GM10847 (cell line): Measurements from ENCODE around the gene SELENOK.

ENCODE experiments used
- POLR2A ChIP-seq: IDR thresholded peaks from 2 replicates; pipeline ENCODE4 v1.6.1; 2011; ENCODE audit not compliant: insufficient read length; ENCODE audit errors: extremely low read depth

Gene SELENOK

GRCh38 chr3:53890726-53891475, 758 bp downstream of the SELENOK start:
- no peak for TF ChIP-seq POLR2A

- no peak for TF ChIP-seq POLR2A
Measured at GRCh38 chr3:53888232-53888631, 3.4 kb downstream of the SELENOK start.

GRCh38 chr3:53887446-53887845, 4.2 kb downstream of the SELENOK start:
- TF ChIP-seq POLR2A, result no peak

- TF ChIP-seq POLR2A, result no peak
Measured at GRCh38 chr3:53885239-53885638, 6.4 kb downstream of the SELENOK start.

GRCh38 chr3:53884623-53885022, 7.0 kb downstream of the SELENOK start:
- no peak for TF ChIP-seq POLR2A

GRCh38 chr3:53883008-53883407, 8.7 kb downstream of the SELENOK start:
- TF ChIP-seq POLR2A, result no peak

GRCh38 chr3:53881691-53882593, 9.7 kb downstream of the SELENOK start, which contains the start of gene ACTR8:
Gene ACTR8, minus strand, starts transcription at chr3:53882152. Its CDS starts 51 bp downstream, at chr3:53882101.
- peak; percentile 88 for TF ChIP-seq POLR2A

GRCh38 chr3:53880396-53881345, 11.0 kb downstream of the SELENOK start:
- TF ChIP-seq POLR2A, result no peak

- TF ChIP-seq POLR2A, result no peak
Measured at GRCh38 chr3:53865732-53866499, 25.7 kb downstream of the SELENOK start.

GRCh38 chr3:53863145-53863544, 28.5 kb downstream of the SELENOK start:
- no peak for TF ChIP-seq POLR2A

GRCh38 chr3:53862241-53862640, 29.4 kb downstream of the SELENOK start:
- TF ChIP-seq POLR2A, result no peak

- TF ChIP-seq POLR2A, result no peak
Measured at GRCh38 chr3:53860196-53860595, 31.5 kb downstream of the SELENOK start.

GRCh38 chr3:53859178-53859577, 32.5 kb downstream of the SELENOK start:
- TF ChIP-seq POLR2A, result no peak

GRCh38 chr3:53858096-53858741, 33.4 kb downstream of the SELENOK start:
- no peak for TF ChIP-seq POLR2A
